Measurements from ENCODE around the gene ITGA11.

The ITGA11 gene

GRCh38 chr15:68284616-68285258, 147.2 kb downstream of the ITGA11 start:
- Histone ChIP-seq H3K9me3 (no peaks in the 10 kb centered on the region), H3K27ac (no peak overlapping the region), H3K27me3 (no peaks in the 10 kb centered on the region), H3K4me3 (no peak overlapping the region), H3K36me3 (peaks cover 10 to 16% (median 15%) of the 10 kb centered on the region in 3 donors), H3K4me1 (peaks cover 0 to 98% (median 30%) of the 10 kb centered on the region in 4 donors)
- no peak for TF ChIP-seq CTCF (IDR thresholded peaks at IDR 0.05)
- no peak for DNase-seq
- intact Hi-C loops (cut with DNase I; ENCODE audit: low total_unique reads): no loop called here

GRCh38 chr15:68283401-68283800, 148.6 kb downstream of the ITGA11 start:
- Histone ChIP-seq H3K9me3 (no peaks in the 10 kb centered on the region), H3K27me3 (no peaks in the 10 kb centered on the region), H3K4me3 (no peak overlapping the region), H3K36me3 (peaks cover 7 to 12% (median 10%) of the 10 kb centered on the region in 3 donors), H3K27ac (peak overlapping the region in 1 of 2 donors; percentile 99), H3K4me1 (peaks cover 0 to 93% (median 29%) of the 10 kb centered on the region in 4 donors)
- intact Hi-C loops (cut with DNase I; ENCODE audit: low total_unique reads): no loop called here
- TF ChIP-seq CTCF (IDR thresholded peaks at IDR 0.05): no peak
- DNase-seq: no peak

- TF ChIP-seq CTCF (IDR thresholded peaks at IDR 0.05): no peak
- no peak for DNase-seq
Observed at GRCh38 chr15:68281008-68281407, 151.0 kb downstream of the ITGA11 start.

GRCh38 chr15:68279779-68280753, 151.9 kb downstream of the ITGA11 start:
- Histone ChIP-seq H3K4me1 (peaks cover 0 to 70% (median 34%) of the 10 kb centered on the region in 4 donors), H3K27ac (peak overlapping the region; percentile 87 to 99), H3K9me3 (no peaks in the 10 kb centered on the region), H3K4me3 (peak overlapping the region; percentile 68 to 82), H3K27me3 (no peaks in the 10 kb centered on the region), H3K36me3 (peaks cover 7 to 8% (median 7%) of the 10 kb centered on the region in 3 donors)
- TF ChIP-seq CTCF (IDR thresholded peaks at IDR 0.05): no peak
- intact Hi-C loops (cut with DNase I; ENCODE audit: low total_unique reads): no loop called here
- DNase-seq: no peak

More at GRCh38 chr15:68281008-68281407, 151.0 kb downstream of the ITGA11 start:
- Histone ChIP-seq H3K36me3 (peaks cover 7 to 12% (median 10%) of the 10 kb centered on the region in 3 donors), H3K27me3 (no peaks in the 10 kb centered on the region), H3K4me1 (peaks cover 0 to 78% (median 33%) of the 10 kb centered on the region in 4 donors), H3K9me3 (no peaks in the 10 kb centered on the region), H3K4me3 (peak overlapping the region; percentile 68 to 82), H3K27ac (peak overlapping the region; percentile 87 to 99)
- intact Hi-C loops (cut with DNase I; ENCODE audit: low total_unique reads): no loop called here

- peak overlapping the region; percentile 87 to 99 for H3K27ac ChIP-seq
- DNase-seq: no peak
- H3K36me3 ChIP-seq: no peaks in the 10 kb centered on the region
- H3K9me3 ChIP-seq: no peaks in the 10 kb centered on the region
- TF ChIP-seq CTCF (IDR thresholded peaks at IDR 0.05): no peak
- H3K27me3 ChIP-seq: no peaks in the 10 kb centered on the region
- peak overlapping the region; percentile 68 to 82 for H3K4me3 ChIP-seq
- intact Hi-C loops (cut with DNase I; ENCODE audit: low total_unique reads): no loop called here
- peaks cover 0 to 58% (median 36%) of the 10 kb centered on the region in 4 donors for H3K4me1 ChIP-seq
Observed at GRCh38 chr15:68278595-68279405, 153.2 kb downstream of the ITGA11 start.

Measured in tibial artery (tissue), 4 donors.